T-cell (primary cell): ENCODE data around the gene FTO. TPM values are rescaled to one million over a fixed set of nuclear protein-coding genes. Genes with fewer than 3 reads are reported as not detected.
A peak's percentile ranks its signal among the peaks of the same experiment; 100 is the strongest.

Source experiments
- ATAC-seq, 4 experiments: fragments of 200-7000 bp in 3 of 4; fragments of 150-1000 bp in 1 of 4; cut with Tn5 transposase; replicated peaks in 1 of 4; 1 replicate in 3 of 4; 2 replicates in 1 of 4; pipeline ENCODE4 v1.10.0; 2021; ENCODE audit warnings: moderate library complexity in 3 of 4, mild to moderate bottlenecking in 2 of 4, moderate number of reproducible peaks in 1 of 4
- CTCF ChIA-PET, 2 donors: fragments of 300-600 bp; sonication (Branson Sonifier 250); formaldehyde crosslinking; loops; one replicate each; lab custom pipeline; 2022; ENCODE audit warnings: antibody characterized with exemption in 2 of 2; lab: Charles Lee
- POLR2A ChIA-PET, 2 donors: fragments of 300-600 bp; sonication (Branson Sonifier 250); formaldehyde crosslinking; loops; one replicate each; lab custom pipeline; 2022; ENCODE audit warnings: antibody characterized with exemption in 2 of 2; lab: Charles Lee
- DNase-seq, 35 experiments: peaks; one replicate each; pipeline versions ENCODE4 v3.0.0 to v3.0.0-alpha.2; 2013 to 2023
- H3K27ac ChIP-seq: one replicate; pipeline ENCODE4 v1.5.1; 2013; ENCODE audit warnings: low read length
- H3K27me3 ChIP-seq, 2 experiments: replicated peaks in 1 of 2; 1 replicate in 1 of 2; 2 replicates in 1 of 2; pipeline versions ENCODE4 v1.6.1 to v1.7.0; 2013; ENCODE audit warnings: low read length in 1 of 2, mixed read lengths in 1 of 2; ENCODE audit not compliant: control insufficient read depth in 2 of 2, insufficient read depth in 2 of 2; ENCODE audit errors: extremely low read depth in 1 of 2
- H3K36me3 ChIP-seq, 2 donors: 1 replicate in 1 of 2; 2 replicates in 1 of 2; pipeline versions ENCODE4 v1.6.1 to v1.7.0; 2013; ENCODE audit warnings: low read length in 1 of 2; ENCODE audit not compliant: control insufficient read depth in 2 of 2, insufficient read depth in 1 of 2; ENCODE audit errors: extremely low read depth in 1 of 2
- H3K4me1 ChIP-seq, 2 experiments: 1 replicate in 1 of 2; 2 replicates in 1 of 2; pipeline versions ENCODE4 v1.6.1 to v1.7.0; 2013; ENCODE audit warnings: low read length in 2 of 2, mixed read lengths in 1 of 2; ENCODE audit not compliant: insufficient read depth in 2 of 2, control insufficient read depth in 1 of 2; ENCODE audit errors: extremely low read depth in 1 of 2
- H3K4me3 ChIP-seq, 2 donors: 1 replicate in 1 of 2; 2 replicates in 1 of 2; pipeline versions ENCODE4 v1.5.1 to v1.7.0; 2013; ENCODE audit warnings: mild to moderate bottlenecking in 2 of 2, low read length in 1 of 2, moderate library complexity in 1 of 2; ENCODE audit not compliant: control insufficient read depth in 1 of 2; ENCODE audit errors: extremely low read depth in 1 of 2
- H3K9me3 ChIP-seq: 2 replicates; pipeline ENCODE4 v1.7.0; 2013
- H3K27ac Mint-ChIP-seq, 2 donors: one replicate each; pipeline ENCODE4 v1.8.0; 2020 to 2021; ENCODE audit warnings: mild to moderate bottlenecking in 2 of 2, mixed read lengths in 2 of 2
- H3K27me3 Mint-ChIP-seq, 2 donors: one replicate each; pipeline ENCODE4 v1.8.0; 2021 to 2022; ENCODE audit warnings: mixed read lengths in 2 of 2
- H3K36me3 Mint-ChIP-seq: one replicate; pipeline ENCODE4 v1.8.0; 2021; ENCODE audit warnings: mixed read lengths
- H3K4me1 Mint-ChIP-seq, 3 donors: one replicate each; pipeline ENCODE4 v1.8.0; 2020 to 2022; ENCODE audit warnings: mixed read lengths in 3 of 3, mild to moderate bottlenecking in 1 of 3
- H3K4me3 Mint-ChIP-seq, 3 donors: one replicate each; pipeline ENCODE4 v1.8.0; 2020 to 2022; ENCODE audit warnings: mild to moderate bottlenecking in 3 of 3, mixed read lengths in 3 of 3, moderate library complexity in 3 of 3
- H3K9me3 Mint-ChIP-seq, 3 donors: one replicate each; pipeline ENCODE4 v1.8.0; 2020 to 2022; ENCODE audit warnings: mixed read lengths in 3 of 3
- WGBS: methylation state at CpG from one replicate; pipeline ENCODE4 v1.1.5; 2013; ENCODE audit warnings: missing lambda C conversion rate; ENCODE audit not compliant: insufficient coverage; 5-methylcytosine and 5-hydroxymethylcytosine counted together
- total RNA-seq, 35 experiments: library from RNA in 6 of 35; stranded (reverse) in 6 of 35; fragments of 120-200 nt in 1 of 35; gene quantifications; one replicate each; pipeline versions ENCODE4 v1.2.1 to v1.2.4 and lab custom pipeline; 2013 to 2026

The FTO gene
- total RNA-seq, 5 donors from 2014 or later (not counting 1 experiment from before 2014, with no cell fraction given), result 44.7 to 69.0 (median 46.0) TPM

- Histone ChIP-seq H3K36me3 (peaks cover 0 to 13% of the 10 kb centered on the region in 2 donors), H3K4me1 (peaks cover 0 to 6% of the 10 kb centered on the region in 2 experiments), H3K9me3 (no peaks in the 10 kb centered on the region), H3K4me3 (no peak overlapping the region), H3K27ac (no peak overlapping the region), H3K27me3 (no peaks in the 10 kb centered on the region)
- CTCF ChIA-PET, result interaction anchor here in 1 of 2 donors (0.7 kb wide), 1 partner anchor 104 kb away, joined by 3 read pairs; no protein-coding TSS in a partner anchor
- H3K36me3 Mint-ChIP-seq, result peaks cover 47% of the 10 kb centered on the region
- POLR2A ChIA-PET, result interaction anchor here in 1 of 2 donors (0.6 kb wide), 1 partner anchor 347 kb away, joined by 13 read pairs; no protein-coding TSS in a partner anchor
- DNase-seq (no peak), ATAC-seq (no peak)
- no peak overlapping the region for H3K27ac Mint-ChIP-seq
- H3K27me3 Mint-ChIP-seq, result no peaks in the 10 kb centered on the region
- H3K4me1 Mint-ChIP-seq, result peaks cover 22 to 38% (median 29%) of the 10 kb centered on the region in 3 donors
- H3K4me3 Mint-ChIP-seq, result no peak overlapping the region
- peaks cover 0 to 10% (median 0%) of the 10 kb centered on the region in 3 donors for H3K9me3 Mint-ChIP-seq
- 83% methylated on average over 2 of the region's 5 CpGs for WGBS
These were observed 112.4 kb downstream of the FTO start for GRCh38 chr16:53816211-53816836.

- 86% methylated on average over 1 of the region's 5 CpGs for WGBS
- no peak for DNase-seq
- Mint-ChIP-seq H3K36me3 (peaks cover 39% of the 10 kb centered on the region), H3K9me3 (peaks cover 0 to 10% (median 0%) of the 10 kb centered on the region in 3 donors), H3K4me1 (peaks cover 23 to 34% (median 29%) of the 10 kb centered on the region in 3 donors), H3K27ac (no peak overlapping the region), H3K27me3 (no peaks in the 10 kb centered on the region), H3K4me3 (no peak overlapping the region)
- no peak for ATAC-seq
- Histone ChIP-seq H3K4me3 (no peak overlapping the region), H3K4me1 (peaks cover 0 to 7% of the 10 kb centered on the region in 2 experiments), H3K36me3 (peaks cover 0 to 12% of the 10 kb centered on the region in 2 donors), H3K9me3 (no peaks in the 10 kb centered on the region), H3K27ac (no peak overlapping the region), H3K27me3 (no peaks in the 10 kb centered on the region)
- ChIA-PET CTCF (interaction anchor here in 1 of 2 donors (0.6 to 0.7 kb wide), 2 partner anchors 103 to 175 kb away, joined by 3 read pairs; no protein-coding TSS in a partner anchor), POLR2A (no interaction called here)
These were observed 113.3 kb downstream of the FTO start for GRCh38 chr16:53817117-53817755.

- Mint-ChIP-seq H3K27me3 (no peaks in the 10 kb centered on the region), H3K4me1 (peaks cover 24 to 35% (median 28%) of the 10 kb centered on the region in 3 donors), H3K9me3 (peaks cover 0 to 10% (median 0%) of the 10 kb centered on the region in 3 donors), H3K36me3 (peaks cover 36% of the 10 kb centered on the region), H3K4me3 (no peak overlapping the region), H3K27ac (no peak overlapping the region)
- no peak overlapping the region for H3K27ac ChIP-seq
- H3K9me3 ChIP-seq, result no peaks in the 10 kb centered on the region
- CTCF ChIA-PET, result no interaction called here
- WGBS, result no CpG with 5 or more reads among the region's 1 CpG
- no peak for ATAC-seq
- peaks cover 6% of the 10 kb centered on the region in 2 experiments for H3K4me1 ChIP-seq
- H3K36me3 ChIP-seq, result peaks cover 0 to 10% of the 10 kb centered on the region in 2 donors
- H3K27me3 ChIP-seq, result no peaks in the 10 kb centered on the region
- POLR2A ChIA-PET, result no interaction called here
- DNase-seq, result no peak
- H3K4me3 ChIP-seq, result no peak overlapping the region
These were observed 114.0 kb downstream of the FTO start for GRCh38 chr16:53817812-53818550.

GRCh38 chr16:53821487-53821886, 117.5 kb downstream of the FTO start:
- ATAC-seq, result no peak

GRCh38 chr16:53821957-53822625, 118.1 kb downstream of the FTO start:
- no peak overlapping the region for H3K4me3 Mint-ChIP-seq
- ChIA-PET CTCF (interaction anchor here (0.5 to 2.3 kb wide), 5 partner anchors 19 to 1359 kb away, joined by 3 to 15 read pairs (median 5); no protein-coding TSS in a partner anchor), POLR2A (no interaction called here)
- ATAC-seq (no peak), DNase-seq (no peak)
- peaks cover 6 to 16% (median 13%) of the 10 kb centered on the region in 3 donors for H3K4me1 Mint-ChIP-seq
- Histone ChIP-seq H3K9me3 (no peaks in the 10 kb centered on the region), H3K27ac (no peak overlapping the region), H3K36me3 (peaks cover 0 to 13% of the 10 kb centered on the region in 2 donors), H3K4me3 (no peak overlapping the region), H3K4me1 (peaks cover 6 to 12% of the 10 kb centered on the region in 2 experiments), H3K27me3 (no peaks in the 10 kb centered on the region)
- no peaks in the 10 kb centered on the region for H3K27me3 Mint-ChIP-seq
- H3K27ac Mint-ChIP-seq, result peak overlapping the region in 1 of 2 donors; percentile 73
- WGBS, result 100% methylated on average over 2 of the region's 4 CpGs
- H3K9me3 Mint-ChIP-seq, result no peaks in the 10 kb centered on the region
- H3K36me3 Mint-ChIP-seq, result peaks cover 18% of the 10 kb centered on the region

More at GRCh38 chr16:53821487-53821886, 117.5 kb downstream of the FTO start:
- H3K27ac Mint-ChIP-seq, result peak overlapping the region in 1 of 2 donors; percentile 11
- peaks cover 0 to 4% (median 0%) of the 10 kb centered on the region in 3 donors for H3K9me3 Mint-ChIP-seq
- H3K9me3 ChIP-seq, result no peaks in the 10 kb centered on the region
- peaks cover 18% of the 10 kb centered on the region for H3K36me3 Mint-ChIP-seq
- no peak for DNase-seq
- no peak overlapping the region for H3K4me3 ChIP-seq
- POLR2A ChIA-PET, result no interaction called here
- no CpG with 5 or more reads among the region's 1 CpG for WGBS
- H3K27ac ChIP-seq, result no peak overlapping the region
- H3K4me3 Mint-ChIP-seq, result no peak overlapping the region
- peaks cover 6 to 12% of the 10 kb centered on the region in 2 experiments for H3K4me1 ChIP-seq
- peaks cover 0 to 8% of the 10 kb centered on the region in 2 donors for H3K36me3 ChIP-seq
- H3K27me3 ChIP-seq, result no peaks in the 10 kb centered on the region
- peaks cover 12 to 22% (median 14%) of the 10 kb centered on the region in 3 donors for H3K4me1 Mint-ChIP-seq
- no peaks in the 10 kb centered on the region for H3K27me3 Mint-ChIP-seq
- CTCF ChIA-PET, result interaction anchor here in 1 of 2 donors (0.6 kb wide), 1 partner anchor 19 kb away, joined by 3 read pairs; no protein-coding TSS in a partner anchor
